A673 (cell line): ENCODE data around the gene ST6GALNAC2. TPM values are rescaled to one million over a fixed set of nuclear protein-coding genes. Genes with fewer than 3 reads are reported as not detected.

Experiments used
- BruUV-seq: library from RNA; stranded (reverse); fragments of 400-500 nt; replicated peaks from 2 replicates; lab custom pipeline; 2021; lab: Mats Ljungman, UMichigan
- CTCF ChIA-PET: fragments of 300-600 bp; sonication (Branson Sonifier 250); formaldehyde crosslinking; loops from one replicate; lab custom pipeline; 2022; ENCODE audit warnings: antibody characterized with exemption; lab: Charles Lee
- POLR2A ChIA-PET: fragments of 300-600 bp; sonication (Branson Sonifier 250); formaldehyde crosslinking; loops from one replicate; lab custom pipeline; 2022; ENCODE audit warnings: antibody characterized with exemption; ENCODE audit not compliant: low non-redundant PET; lab: Charles Lee
- DNase-seq: peaks from one replicate; pipeline ENCODE4 v3.0.0-alpha.2; 2015; ENCODE audit warnings: low spot score
- H3K27ac ChIP-seq: fragments of 200-600 bp; sonication (generic); 2 replicates; pipeline ENCODE4 v1.5.1; 2016; ENCODE audit warnings: mixed run types, low read depth, mild to moderate bottlenecking, mixed read lengths, antibody characterized with exemption, low read length; ENCODE audit not compliant: poor library complexity, severe bottlenecking
- H3K27me3 ChIP-seq: fragments of 200-600 bp; sonication (generic); replicated peaks from 2 replicates; pipeline ENCODE4 v1.6.1; 2017; ENCODE audit warnings: mixed run types, low read depth, mild to moderate bottlenecking, mixed read lengths, antibody characterized with exemption, low read length; ENCODE audit not compliant: insufficient read depth, poor library complexity
- H3K36me3 ChIP-seq: fragments of 200-600 bp; sonication (generic); 2 replicates; pipeline ENCODE4 v1.6.1; 2016; ENCODE audit warnings: mixed run types, mild to moderate bottlenecking, mixed read lengths, antibody characterized with exemption, low read length; ENCODE audit not compliant: insufficient read depth, poor library complexity, severe bottlenecking
- H3K4me1 ChIP-seq: fragments of 200-600 bp; sonication (generic); 2 replicates; pipeline ENCODE4 v1.6.1; 2017; ENCODE audit warnings: mixed run types, mild to moderate bottlenecking, mixed read lengths, antibody characterized with exemption, low read length; ENCODE audit not compliant: insufficient read depth, poor library complexity, severe bottlenecking
- H3K4me3 ChIP-seq: fragments of 200-600 bp; sonication (generic); 2 replicates; pipeline ENCODE4 v1.5.1; 2016; ENCODE audit warnings: low read depth, mixed run types, mild to moderate bottlenecking, mixed read lengths, low read length; ENCODE audit not compliant: poor library complexity, severe bottlenecking
- H3K9me3 ChIP-seq: fragments of 200-600 bp; sonication (generic); 2 replicates; pipeline ENCODE4 v1.6.1; 2016; ENCODE audit warnings: mixed run types, low read depth, mild to moderate bottlenecking, mixed read lengths, antibody characterized with exemption, low read length; ENCODE audit not compliant: poor library complexity, severe bottlenecking
- CTCF ChIP-seq: fragments of 300-800, 200-600 bp; sonication (generic); conservative IDR thresholded peaks from 2 replicates; pipeline ENCODE4 v1.5.1; 2017; ENCODE audit warnings: low read depth, mild to moderate bottlenecking, antibody characterized with exemption, low read length, moderate library complexity, mixed read lengths
- EZH2 ChIP-seq: fragments of 200-600 bp; sonication (generic); IDR thresholded peaks from 2 replicates; pipeline ENCODE4 v1.6.1; 2017; ENCODE audit warnings: borderline replicate concordance, low read depth, mild to moderate bottlenecking, mixed read lengths, antibody characterized with exemption, low read length; ENCODE audit not compliant: poor library complexity, severe bottlenecking
- intact Hi-C: fragments of 100-400 bp; cut with micrococcal nuclease; formaldehyde crosslinking; loops from one replicate; pipeline ENCODE4 v1.10.0; 2022; ENCODE audit not compliant: unreplicated experiment
- total RNA-seq: library from RNA; stranded (reverse); gene quantifications from 2 replicates; pipeline ENCODE4 v1.2.3, GENCODE V29; 2021

The ST6GALNAC2 gene
- total RNA-seq, 1 experiment from 2014 or later, result not detected

GRCh38 chr17:76597156-76598003 is 11.7 kb upstream of the ST6GALNAC2 start:
- BruUV-seq, result no TSS peak
- TF ChIP-seq CTCF, result no peak
- no peak for TF ChIP-seq EZH2
- Histone ChIP-seq H3K36me3 (no peaks in the 10 kb centered on the region), H3K9me3 (no peaks in the 10 kb centered on the region), H3K4me3 (no peak overlapping the region), H3K27ac (no peak overlapping the region), H3K4me1 (peaks cover 5% of the 10 kb centered on the region), H3K27me3 (no peaks in the 10 kb centered on the region)
- POLR2A ChIA-PET, result no interaction called here
- CTCF ChIA-PET, result no interaction called here
- no peak for DNase-seq
- intact Hi-C loops, result no loop called here

GRCh38 chr17:76594690-76595089 is 9.0 kb upstream of the ST6GALNAC2 start:
- no peak overlapping the region for H3K4me3 ChIP-seq
- no peaks in the 10 kb centered on the region for H3K36me3 ChIP-seq
- no TSS peak for BruUV-seq
- no peak overlapping the region for H3K27ac ChIP-seq
- ChIA-PET CTCF (no interaction called here), POLR2A (no interaction called here)
- H3K27me3 ChIP-seq, result no peaks in the 10 kb centered on the region
- intact Hi-C loops, result no loop called here
- TF ChIP-seq EZH2, result no peak
- no peak for TF ChIP-seq CTCF
- no peaks in the 10 kb centered on the region for H3K9me3 ChIP-seq
- DNase-seq, result no peak
- no peaks in the 10 kb centered on the region for H3K4me1 ChIP-seq

GRCh38 chr17:76593959-76594358 is 8.3 kb upstream of the ST6GALNAC2 start:
- CTCF ChIA-PET, result no interaction called here
- H3K4me3 ChIP-seq, result no peak overlapping the region
- H3K36me3 ChIP-seq, result no peaks in the 10 kb centered on the region
- intact Hi-C loops, result no loop called here
- POLR2A ChIA-PET, result no interaction called here
- no peaks in the 10 kb centered on the region for H3K4me1 ChIP-seq
- no peaks in the 10 kb centered on the region for H3K27me3 ChIP-seq
- no TSS peak for BruUV-seq
- DNase-seq, result no peak
- no peak for TF ChIP-seq EZH2
- TF ChIP-seq CTCF, result 0 out of 2 replicates have a peak, but pooled peaks have one; percentile 9
- H3K9me3 ChIP-seq, result no peaks in the 10 kb centered on the region
- H3K27ac ChIP-seq, result no peak overlapping the region
